SK-N-SH (cell line): ENCODE measurements around the gene NRARP. TPM values are rescaled to one million over a fixed set of nuclear protein-coding genes. Genes with fewer than 3 reads are reported as not detected.

Source experiments
- CTCF ChIA-PET: fragments of 300-600, 350-600 bp; formaldehyde crosslinking; extraction: SDS; loops from one replicate; lab custom pipeline; 2021; lab: Yijun Ruan, JAX
- POLR2A ChIA-PET: fragments of 350-600 bp; sonication (Branson Sonifier 250); formaldehyde crosslinking; extraction: SDS; loops from one replicate; lab custom pipeline; 2020; ENCODE audit warnings: antibody characterized with exemption, inconsistent platforms; lab: Yijun Ruan, JAX
- DNase-seq: peaks from one replicate; pipeline ENCODE4 v3.0.0; 2012
- H2AFZ ChIP-seq: fragments of 200-600 bp; sonication (generic); 2 replicates; pipeline ENCODE4 v1.8.1; 2016; ENCODE audit warnings: antibody characterized with exemption, mild to moderate bottlenecking, low read depth
- H3F3A ChIP-seq: fragments of 200-600 bp; sonication (generic); replicated peaks from 2 replicates; pipeline ENCODE3; 2016; ENCODE audit warnings: antibody characterized with exemption, mild to moderate bottlenecking; ENCODE audit not compliant: insufficient read depth
- H3K27ac ChIP-seq, 2 experiments: fragments of 200-500 bp in 1 of 2; fragments of 200-600 bp in 1 of 2; sonication (Bioruptor generic) in 1 of 2; sonication (generic), shearing (Covaris generic) in 1 of 2; 2 replicates each; pipeline versions ENCODE4 v1.5.1 to v1.6.1; 2014 to 2016; ENCODE audit warnings: low read depth in 2 of 2, inconsistent platforms in 1 of 2, low read length in 1 of 2, mild to moderate bottlenecking in 1 of 2, mixed read lengths in 1 of 2
- H3K27me3 ChIP-seq: fragments of 200-600 bp; sonication (generic), shearing (Covaris generic); 2 replicates; pipeline ENCODE4 v1.6.1; 2016; ENCODE audit warnings: mixed run types; ENCODE audit not compliant: insufficient read depth
- H3K36me3 ChIP-seq, 2 experiments: fragments of 200-500 bp in 1 of 2; fragments of 200-600 bp in 1 of 2; sonication (Bioruptor generic) in 1 of 2; sonication (generic) in 1 of 2; replicated peaks in 1 of 2; 2 replicates each; pipeline versions ENCODE3 to v1.5.1; 2014 to 2016; ENCODE audit warnings: low read length in 1 of 2, mild to moderate bottlenecking in 1 of 2; ENCODE audit not compliant: insufficient read depth in 2 of 2, control insufficient read depth in 1 of 2
- H3K4me1 ChIP-seq, 2 experiments: fragments of 200-500 bp in 1 of 2; fragments of 200-600 bp in 1 of 2; sonication (Bioruptor generic) in 1 of 2; sonication (generic), shearing (Covaris generic) in 1 of 2; 2 replicates each; pipeline versions ENCODE4 v1.5.1 to v1.6.1; 2014 to 2016; ENCODE audit warnings: low read depth in 1 of 2, low read length in 1 of 2, mixed run types in 1 of 2; ENCODE audit not compliant: insufficient read depth in 2 of 2, control insufficient read depth in 1 of 2
- H3K4me2 ChIP-seq: fragments of 200-600 bp; sonication (generic), shearing (Covaris generic); 2 replicates; pipeline ENCODE4 v1.6.1; 2017; ENCODE audit warnings: mixed run types
- H3K4me3 ChIP-seq, 2 experiments: fragments of 200-500 bp in 1 of 2; fragments of 200-600 bp in 1 of 2; sonication (Bioruptor generic) in 1 of 2; sonication (generic), shearing (Covaris generic) in 1 of 2; 2 replicates each; pipeline versions ENCODE4 v1.5.1 to v1.8.1; 2014 to 2016; ENCODE audit warnings: low read depth in 2 of 2, inconsistent platforms in 1 of 2, low read length in 1 of 2, mild to moderate bottlenecking in 1 of 2, mixed read lengths in 1 of 2, moderate library complexity in 1 of 2
- H3K79me2 ChIP-seq: fragments of 200-600 bp; sonication (generic); 2 replicates; pipeline ENCODE4 v1.8.1; 2017; ENCODE audit warnings: mild to moderate bottlenecking; ENCODE audit not compliant: insufficient read depth
- H3K9ac ChIP-seq: fragments of 200-600 bp; sonication (generic); 2 replicates; pipeline ENCODE4 v1.6.1; 2017; ENCODE audit warnings: mixed run types
- H3K9me2 ChIP-seq: fragments of 200-600 bp; sonication (generic); 2 replicates; pipeline ENCODE4 v1.6.1; 2017; ENCODE audit warnings: mixed run types
- H3K9me3 ChIP-seq: fragments of 200-600 bp; sonication (generic); 2 replicates; pipeline ENCODE4 v1.6.1; 2017; ENCODE audit warnings: mixed run types, mild to moderate bottlenecking, moderate library complexity
- H4K20me1 ChIP-seq: fragments of 200-600 bp; sonication (generic); 2 replicates; pipeline ENCODE4 v1.6.1; 2017; ENCODE audit warnings: mild to moderate bottlenecking, mixed run types; ENCODE audit not compliant: insufficient read depth
- CTCF ChIP-seq: fragments of 200-600 bp; sonication (generic); IDR thresholded peaks from 2 replicates; pipeline ENCODE4 v1.6.1; 2017; ENCODE audit warnings: antibody characterized with exemption, mild to moderate bottlenecking, moderate library complexity
- FOSL2 ChIP-seq: IDR thresholded peaks from 2 replicates; pipeline ENCODE4 v1.4.0; 2012; ENCODE audit warnings: low read depth, mild to moderate bottlenecking, moderate library complexity, borderline replicate concordance
- MEF2A ChIP-seq: IDR thresholded peaks from 2 replicates; pipeline ENCODE4 v1.4.0; 2012; ENCODE audit warnings: low read depth, borderline replicate concordance
- POLR2AphosphoS5 ChIP-seq: IDR thresholded peaks from 2 replicates; pipeline ENCODE4 v1.6.1; 2012; ENCODE audit warnings: low read depth, low read length
- RAD21 ChIP-seq: IDR thresholded peaks from 2 replicates; pipeline ENCODE4 v1.6.1; 2012; ENCODE audit warnings: mild to moderate bottlenecking, low read length
- RXRA ChIP-seq: IDR thresholded peaks from 2 replicates; pipeline ENCODE4 v1.4.0; 2012; ENCODE audit warnings: low read depth, mild to moderate bottlenecking, borderline replicate concordance
- SMC3 ChIP-seq: IDR thresholded peaks from 2 replicates; pipeline ENCODE4 v1.6.1; 2012; ENCODE audit warnings: low read depth, low read length, improper control_type of control experiment
- WGBS: methylation state at CpG from one replicate; pipeline ENCODE4 v1.1.6; 2017; ENCODE audit warnings: low lambda C conversion rate; 5-methylcytosine and 5-hydroxymethylcytosine counted together
- polyA plus RNA-seq, 3 experiments: library from polyadenylated mRNA; depleted of rRNA; stranded (reverse); fragments of >200 nt; gene quantifications; 2 replicates each; pipeline ENCODE4 v1.2.3, GENCODE V29; 2012
- TF ChIP-seq, protein P1 (sequence below): IDR thresholded peaks from 2 replicates; pipeline ENCODE4 v1.4.0; 2012; ENCODE audit warnings: low read depth, borderline replicate concordance

NRARP gene
- polyA plus RNA-seq, 1 of the 3 experiments (the other 2 are of a cell fraction): 3.9 TPM

DNA sequence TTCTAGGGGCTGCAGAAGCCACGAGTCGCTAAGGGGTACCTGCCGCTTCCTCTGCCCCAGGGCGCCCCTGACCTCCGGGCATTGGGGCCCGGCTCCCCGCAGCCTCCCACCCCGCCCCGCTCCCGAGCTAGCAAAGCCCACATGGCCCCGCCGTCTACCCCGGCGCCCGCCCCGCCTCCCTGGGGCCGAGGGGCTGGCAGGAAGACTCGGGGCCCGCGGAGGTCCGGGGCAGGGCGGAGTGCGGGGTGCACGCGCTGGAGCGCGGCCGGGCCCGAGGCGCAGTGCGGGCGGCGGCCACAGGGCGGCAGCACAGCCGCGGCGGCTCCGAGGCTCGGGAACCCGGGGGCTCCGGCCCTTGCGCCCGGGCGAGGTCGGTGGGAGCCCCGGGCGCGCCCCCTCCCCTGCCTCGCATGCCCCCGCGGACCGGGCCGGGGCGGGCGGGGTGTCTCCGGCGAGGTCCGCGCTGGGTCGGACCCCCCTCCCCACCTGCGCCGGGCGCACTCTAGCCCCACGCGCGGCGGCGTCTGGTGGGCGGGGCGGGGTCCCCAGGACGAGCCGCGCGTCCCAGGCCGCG, 6.7 kb downstream of the NRARP start:
- H3K4me2 ChIP-seq: peak overlapping the region; percentile 71
- WGBS: 0% methylated on average over 2 of the region's 76 CpGs
- ChIA-PET CTCF (interaction anchor here (0.6 to 3.1 kb wide), 14 partner anchors 7 to 326 kb away, joined by 3 to 14 read pairs (median 4); partner anchors contain the start of genes EXD3, NRARP and TOR4A), POLR2A (no interaction called here)
- no peak overlapping the region for H3K9ac ChIP-seq
- H3K27me3 ChIP-seq: no peaks in the 10 kb centered on the region
- H3K4me1 ChIP-seq: peaks cover 0 to 23% of the 10 kb centered on the region in 2 experiments; a peak in 2 of 4 replicates
- peak overlapping the region; percentile 37 to 52; a peak in 3 of 4 replicates for H3K4me3 ChIP-seq
- H2AFZ ChIP-seq: no peak overlapping the region
- peak; percentile 37 for TF ChIP-seq RAD21
- peak; percentile 26; the same call in 1 of the 2 replicates for TF ChIP-seq CTCF
- peak; percentile 61 for TF ChIP-seq SMC3
- no peak for TF ChIP-seq RXRA
- no peaks in the 10 kb centered on the region for H3K9me3 ChIP-seq
- H3K36me3 ChIP-seq: no peaks in the 10 kb centered on the region
- no peaks in the 10 kb centered on the region for H4K20me1 ChIP-seq
- H3F3A ChIP-seq: peaks cover 3% of the 10 kb centered on the region
- DNase-seq: peak; percentile 97
- peak overlapping the region in 1 of 2 experiments; percentile 28; a peak in 1 of 4 replicates for H3K27ac ChIP-seq
- no peaks in the 10 kb centered on the region for H3K9me2 ChIP-seq
- H3K79me2 ChIP-seq: no peaks in the 10 kb centered on the region

- POLR2A ChIA-PET: no interaction called here
- H3K27me3 ChIP-seq: no peaks in the 10 kb centered on the region
- DNase-seq: peak; percentile 67
Measured at GRCh38 chr9:137294681-137295237, 7.3 kb downstream of the NRARP start.

More at GRCh38 chr9:137294681-137295237, 7.3 kb downstream of the NRARP start:
- Histone ChIP-seq H3K4me2 (peak overlapping the region; percentile 71), H3K27ac (no peak overlapping the region), H3K9me2 (no peaks in the 10 kb centered on the region), H3K9ac (no peak overlapping the region), H3K36me3 (no peaks in the 10 kb centered on the region), H3K9me3 (no peaks in the 10 kb centered on the region)
- 22% methylated on average over 11 of the region's 35 CpGs for WGBS
- TF ChIP-seq RAD21 (peak; percentile 53), CTCF (peak; percentile 33; the same call in 1 of the 2 replicates), SMC3 (0 out of 2 replicates have a peak, but pooled peaks have one; percentile 17), POLR2AphosphoS5 (no peak), FOSL2 (no peak), MEF2A (no peak)
- TF ChIP-seq, protein P1, sequence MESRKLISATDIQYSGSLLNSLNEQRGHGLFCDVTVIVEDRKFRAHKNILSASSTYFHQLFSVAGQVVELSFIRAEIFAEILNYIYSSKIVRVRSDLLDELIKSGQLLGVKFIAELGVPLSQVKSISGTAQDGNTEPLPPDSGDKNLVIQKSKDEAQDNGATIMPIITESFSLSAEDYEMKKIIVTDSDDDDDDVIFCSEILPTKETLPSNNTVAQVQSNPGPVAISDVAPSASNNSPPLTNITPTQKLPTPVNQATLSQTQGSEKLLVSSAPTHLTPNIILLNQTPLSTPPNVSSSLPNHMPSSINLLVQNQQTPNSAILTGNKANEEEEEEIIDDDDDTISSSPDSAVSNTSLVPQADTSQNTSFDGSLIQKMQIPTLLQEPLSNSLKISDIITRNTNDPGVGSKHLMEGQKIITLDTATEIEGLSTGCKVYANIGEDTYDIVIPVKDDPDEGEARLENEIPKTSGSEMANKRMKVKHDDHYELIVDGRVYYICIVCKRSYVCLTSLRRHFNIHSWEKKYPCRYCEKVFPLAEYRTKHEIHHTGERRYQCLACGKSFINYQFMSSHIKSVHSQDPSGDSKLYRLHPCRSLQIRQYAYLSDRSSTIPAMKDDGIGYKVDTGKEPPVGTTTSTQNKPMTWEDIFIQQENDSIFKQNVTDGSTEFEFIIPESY: no peak
- TF ChIP-seq, all 33 proteins: peak for 3
- Histone ChIP-seq H3K4me3 (peak overlapping the region in 1 of 2 experiments; percentile 52; a peak in 2 of 4 replicates), H3K4me1 (peaks cover 0 to 19% of the 10 kb centered on the region in 2 experiments; a peak in 1 of 4 replicates), H3K79me2 (no peaks in the 10 kb centered on the region), H4K20me1 (no peaks in the 10 kb centered on the region), H2AFZ (peak overlapping the region; percentile 13; the same call in 1 of the 2 replicates), H3F3A (no peaks in the 10 kb centered on the region)
- CTCF ChIA-PET: interaction anchor here (0.6 to 3.1 kb wide), 12 partner anchors 7 to 256 kb away, joined by 3 to 13 read pairs (median 4); partner anchors contain the start of genes NRARP and TOR4A
